Prostate gland (tissue), 2 donors: ENCODE data around the gene AURKB. TPM values are rescaled to one million over a fixed set of nuclear protein-coding genes. Genes with fewer than 3 reads are reported as not detected.

Experiments
- DNase-seq: peaks from one replicate; pipeline ENCODE4 v3.0.0-alpha.2; 2019; ENCODE audit warnings: low spot score
- H3K27ac ChIP-seq, 2 donors: fragments of 200-600 bp; sonication (generic); 2 replicates each; pipeline ENCODE4 v1.5.1; 2017 to 2019
- H3K27me3 ChIP-seq: fragments of 200-600 bp; sonication (generic); replicated peaks from 2 replicates; pipeline ENCODE4 v1.5.1; 2019; ENCODE audit not compliant: insufficient read depth
- H3K36me3 ChIP-seq, 2 donors: fragments of 200-600 bp; sonication (generic); 1 replicate in 1 of 2; 2 replicates in 1 of 2; pipeline versions ENCODE4 v1.5.1 to v1.8.1; 2017 to 2019
- H3K4me1 ChIP-seq: fragments of 200-600 bp; sonication (generic); replicated peaks from 2 replicates; pipeline ENCODE4 v1.5.1; 2019
- H3K4me3 ChIP-seq, 2 donors: fragments of 200-600 bp; sonication (generic); 2 replicates each; pipeline ENCODE4 v1.5.1; 2017 to 2019
- H3K9me3 ChIP-seq: fragments of 200-600 bp; sonication (generic); 2 replicates; pipeline ENCODE4 v1.5.1; 2017
- POLR2A ChIP-seq: fragments of 450-650 bp; IDR thresholded peaks from one replicate; pipeline ENCODE4 v1.6.1; 2016; ENCODE audit warnings: antibody characterized with exemption, mild to moderate bottlenecking
- POLR2AphosphoS5 ChIP-seq: sonication (generic); formaldehyde crosslinking; IDR thresholded peaks from one replicate; pipeline ENCODE4 v1.6.1; 2017; ENCODE audit warnings: antibody characterized with exemption
- WGBS: methylation state at CpG from one replicate; pipeline ENCODE4 v1.1.5; 2018; 5-methylcytosine and 5-hydroxymethylcytosine counted together
- intact Hi-C: fragments of 100-400 bp; cut with DNase I; formaldehyde crosslinking; loops from one replicate; pipeline ENCODE4 v1.14.2; 2022
- total RNA-seq, 2 donors: library from RNA; depleted of rRNA; stranded (reverse); fragments of >200 nt; gene quantifications; one replicate each; pipeline ENCODE4 v1.1.0, GENCODE V29; 2016
- TF ChIP-seq, protein P1 (sequence below), 4 experiments: fragments of 200-600 bp in 2 of 4; fragments of 450-650 bp in 2 of 4; sonication (generic) in 2 of 4; IDR thresholded peaks; 1 replicate in 3 of 4; 2 replicates in 1 of 4; pipeline ENCODE4 v1.5.1; 2016 to 2019; ENCODE audit warnings: antibody characterized with exemption in 4 of 4, mild to moderate bottlenecking in 2 of 4, moderate library complexity in 2 of 4

Gene AURKB
- total RNA-seq, 2 donors from 2014 or later: 2.1 to 6.6 TPM

DNA sequence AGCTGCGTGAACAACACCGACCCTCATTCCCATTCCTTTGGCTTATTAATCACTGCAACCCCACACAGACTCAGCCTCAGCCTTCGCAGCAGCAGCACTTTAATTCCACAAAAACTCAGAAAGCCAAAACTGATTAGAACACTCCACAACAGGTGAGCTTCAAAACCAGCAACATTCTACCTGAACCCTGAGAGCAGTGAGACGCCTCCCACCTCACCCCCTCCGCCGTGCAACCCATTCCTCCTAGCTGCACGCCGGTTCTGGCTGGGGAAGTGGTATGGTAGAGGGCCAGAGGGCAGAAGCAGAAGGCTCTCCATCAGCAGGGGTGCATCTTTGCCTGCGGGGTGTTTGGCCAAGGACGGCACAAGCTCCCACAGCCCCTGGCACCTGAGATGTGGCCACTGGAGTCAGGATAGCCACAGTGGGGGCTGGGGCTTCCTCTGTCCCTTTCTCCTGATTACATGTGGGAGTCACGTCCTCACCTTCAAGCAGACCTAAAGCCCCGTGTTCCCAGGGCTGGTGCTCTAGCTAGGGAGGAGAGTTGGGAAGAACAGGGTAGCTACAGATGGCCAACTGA, 22.0 kb downstream of the AURKB start:
- DNase-seq: no peak
- Histone ChIP-seq H3K27me3 (no peaks in the 10 kb centered on the region), H3K4me3 (peak overlapping the region; percentile 85 to 90), H3K4me1 (peaks cover 14% of the 10 kb centered on the region), H3K36me3 (no peaks in the 10 kb centered on the region), H3K27ac (peak overlapping the region; percentile 91 to 95), H3K9me3 (no peaks in the 10 kb centered on the region)
- intact Hi-C loops: loop anchor here (5.0 kb wide), 2 partner anchors 66 to 109 kb away; partner anchors contain the start of genes HES7 and SLC25A35
- 39% methylated on average over 12 of the region's 12 CpGs for WGBS
- TF ChIP-seq POLR2A: no peak
- TF ChIP-seq POLR2AphosphoS5: no peak
- TF ChIP-seq, protein P1, sequence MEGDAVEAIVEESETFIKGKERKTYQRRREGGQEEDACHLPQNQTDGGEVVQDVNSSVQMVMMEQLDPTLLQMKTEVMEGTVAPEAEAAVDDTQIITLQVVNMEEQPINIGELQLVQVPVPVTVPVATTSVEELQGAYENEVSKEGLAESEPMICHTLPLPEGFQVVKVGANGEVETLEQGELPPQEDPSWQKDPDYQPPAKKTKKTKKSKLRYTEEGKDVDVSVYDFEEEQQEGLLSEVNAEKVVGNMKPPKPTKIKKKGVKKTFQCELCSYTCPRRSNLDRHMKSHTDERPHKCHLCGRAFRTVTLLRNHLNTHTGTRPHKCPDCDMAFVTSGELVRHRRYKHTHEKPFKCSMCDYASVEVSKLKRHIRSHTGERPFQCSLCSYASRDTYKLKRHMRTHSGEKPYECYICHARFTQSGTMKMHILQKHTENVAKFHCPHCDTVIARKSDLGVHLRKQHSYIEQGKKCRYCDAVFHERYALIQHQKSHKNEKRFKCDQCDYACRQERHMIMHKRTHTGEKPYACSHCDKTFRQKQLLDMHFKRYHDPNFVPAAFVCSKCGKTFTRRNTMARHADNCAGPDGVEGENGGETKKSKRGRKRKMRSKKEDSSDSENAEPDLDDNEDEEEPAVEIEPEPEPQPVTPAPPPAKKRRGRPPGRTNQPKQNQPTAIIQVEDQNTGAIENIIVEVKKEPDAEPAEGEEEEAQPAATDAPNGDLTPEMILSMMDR (IDR thresholded peaks at IDR 0.05): no peak

DNA sequence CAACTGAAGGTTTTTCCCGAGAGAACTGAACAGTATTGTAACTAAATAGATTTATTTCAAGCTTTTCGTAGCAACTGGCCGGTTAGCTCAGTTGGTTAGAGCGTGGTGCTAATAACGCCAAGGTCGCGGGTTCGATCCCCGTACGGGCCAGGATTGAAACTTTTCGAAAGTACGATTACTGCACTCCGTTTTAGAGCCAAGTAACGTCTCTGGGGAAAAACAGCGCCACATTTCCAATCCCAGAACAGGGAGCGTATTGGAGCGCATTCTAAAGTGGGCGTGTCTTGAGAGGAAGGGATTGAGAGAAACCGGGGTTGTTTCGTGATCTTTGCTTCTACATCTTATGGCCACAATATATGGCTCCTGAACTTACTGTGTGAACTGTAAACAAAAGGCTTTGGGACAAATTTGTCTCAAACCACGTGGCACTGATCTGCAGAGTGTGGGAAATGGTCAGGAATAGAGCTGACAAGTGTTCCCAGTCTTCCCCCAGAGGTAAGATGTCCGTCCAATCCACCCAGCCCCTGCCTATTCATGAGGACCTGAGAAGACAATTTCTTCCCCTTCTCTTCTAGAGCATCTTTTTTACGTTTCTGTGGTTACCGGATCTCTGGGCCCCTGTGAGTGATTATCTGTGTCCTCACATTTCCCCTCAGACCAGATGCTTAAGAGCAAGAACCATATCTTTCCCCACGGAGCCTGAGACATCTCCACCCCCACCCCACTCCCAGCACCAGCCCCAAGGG, 22.7 kb downstream of the AURKB start:
- intact Hi-C loops: loop anchor here (1.0 to 5.0 kb wide), 3 partner anchors 35 to 110 kb away; partner anchors contain the start of genes HES7 and SLC25A35
- H3K4me3 ChIP-seq: peak overlapping the region; percentile 68 to 85
- H3K4me1 ChIP-seq: peaks cover 14% of the 10 kb centered on the region
- no peaks in the 10 kb centered on the region for H3K27me3 ChIP-seq
- WGBS: under 1% methylated on average over 25 of the region's 25 CpGs
- DNase-seq: peak; percentile 81
- no peak for TF ChIP-seq POLR2A
- peak; percentile 89 for TF ChIP-seq POLR2AphosphoS5
- H3K9me3 ChIP-seq: no peaks in the 10 kb centered on the region
- no peaks in the 10 kb centered on the region for H3K36me3 ChIP-seq
- H3K27ac ChIP-seq: peak overlapping the region; percentile 91 to 95

DNA sequence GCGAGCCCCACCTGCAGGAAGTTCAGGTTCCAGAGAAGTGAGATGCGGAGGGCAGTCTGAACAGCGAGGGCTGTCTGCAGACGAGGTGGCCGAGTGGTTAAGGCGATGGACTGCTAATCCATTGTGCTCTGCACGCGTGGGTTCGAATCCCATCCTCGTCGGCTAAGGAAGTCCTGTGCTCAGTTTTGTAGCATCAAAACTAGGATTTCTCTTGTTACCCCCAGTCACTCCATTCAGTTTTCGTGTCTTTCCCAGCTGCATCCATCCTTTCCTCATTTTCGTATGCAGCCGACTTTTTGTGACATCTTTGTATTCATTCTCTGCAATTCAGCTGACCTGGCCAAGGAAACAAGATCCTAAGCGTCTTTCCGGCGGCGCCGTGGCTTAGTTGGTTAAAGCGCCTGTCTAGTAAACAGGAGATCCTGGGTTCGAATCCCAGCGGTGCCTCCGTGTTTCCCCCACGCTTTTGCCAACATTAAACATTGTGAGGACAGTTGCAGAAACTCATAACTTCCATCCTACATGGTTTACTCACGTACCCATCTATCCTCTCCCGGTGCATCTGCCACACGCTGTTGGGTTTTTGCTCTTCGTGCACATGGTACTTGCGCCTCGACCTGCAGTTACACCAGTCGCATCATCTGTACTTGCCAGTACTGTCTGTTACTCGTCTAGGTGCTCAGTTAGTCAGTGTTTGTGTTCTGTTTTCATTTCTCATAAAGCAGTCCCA, 23.4 kb downstream of the AURKB start:
- H3K27me3 ChIP-seq: no peaks in the 10 kb centered on the region
- H3K36me3 ChIP-seq: no peaks in the 10 kb centered on the region
- DNase-seq: peak; percentile 93
- H3K9me3 ChIP-seq: no peaks in the 10 kb centered on the region
- intact Hi-C loops: loop anchor here (1.0 to 5.0 kb wide), 3 partner anchors 35 to 110 kb away; partner anchors contain the start of genes HES7 and SLC25A35
- H3K27ac ChIP-seq: peak overlapping the region; percentile 91 to 95
- H3K4me1 ChIP-seq: peaks cover 14% of the 10 kb centered on the region
- H3K4me3 ChIP-seq: peak overlapping the region; percentile 68 to 75
- TF ChIP-seq, protein P1 (IDR thresholded peaks at IDR 0.05): peak in 2 of 4 experiments; percentile 41 to 74
- TF ChIP-seq POLR2A (no peak), POLR2AphosphoS5 (peak; percentile 82)
- under 1% methylated on average over 32 of the region's 32 CpGs for WGBS

DNA sequence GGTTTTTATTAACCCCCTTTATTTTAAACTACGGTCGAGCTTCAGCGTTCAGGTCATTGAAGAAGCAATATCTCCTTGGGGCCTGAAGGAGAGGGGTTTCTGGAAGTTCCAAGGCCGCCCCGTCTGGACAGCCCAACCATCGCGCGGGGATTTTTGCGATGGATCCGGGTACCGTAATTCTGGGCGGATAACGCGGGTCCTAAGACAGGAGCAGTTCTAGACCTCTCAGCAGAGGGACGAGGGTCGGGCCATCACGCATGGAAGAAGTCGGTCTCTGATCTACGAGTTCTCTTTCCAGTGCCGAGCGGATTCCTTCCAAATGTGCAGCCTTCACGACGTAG, 24.0 kb downstream of the AURKB start:
- DNase-seq: no peak
- under 1% methylated on average over 23 of the region's 23 CpGs for WGBS
- Histone ChIP-seq H3K27me3 (no peaks in the 10 kb centered on the region), H3K9me3 (no peaks in the 10 kb centered on the region), H3K4me1 (peaks cover 14% of the 10 kb centered on the region), H3K36me3 (no peaks in the 10 kb centered on the region), H3K27ac (peak overlapping the region; percentile 91 to 95), H3K4me3 (peak overlapping the region; percentile 68 to 75)
- TF ChIP-seq POLR2A: no peak
- TF ChIP-seq, protein P1 (IDR thresholded peaks at IDR 0.05): peak in 1 of 4 experiments; percentile 46
- intact Hi-C loops: loop anchor here (5.0 kb wide), 2 partner anchors 64 to 111 kb away; partner anchors contain the start of genes HES7 and SLC25A35
